Heart left ventricle (tissue), 13 donors: Measurements from ENCODE around the gene LCLAT1.

Source experiments
- POLR2A ChIP-seq, 2 donors: fragments of 450-650 bp; IDR thresholded peaks; one replicate each; pipeline ENCODE4 v1.6.1; 2017; ENCODE audit warnings: antibody characterized with exemption in 2 of 2, mild to moderate bottlenecking in 2 of 2, moderate library complexity in 2 of 2
- TF ChIP-seq, protein P1 (sequence below), 12 donors: fragments of 200-600 bp; sonication (generic) in 4 of 12; IDR thresholded peaks; one replicate each; pipeline versions ENCODE4 v1.5.0 to v1.8.0; 2018 to 2022; ENCODE audit warnings: antibody characterized with exemption in 12 of 12, mild to moderate bottlenecking in 5 of 12
- donor health status: ischemic (EF 13 %, LVEDD 7.1; RV severe dilation, severe dysfunction).
- donor health status: DM: no; HTN: yes; CAD: no.
- donor health status: DM: no; HTN: no; CAD: no.
- donor health status: ischemic (EF 25% LVEDD 6.9; RV normal size, moderate dysfunction).
- donor health status: ischemic (EF 25% LVEDD 5.7; RV mildly dilated, moderate dysfunction).
- donor health status: ischemic (EF 35%, LVEDD 5.7; RV mildly dilated, moderate dysfunction).
- donor health status: nonischemic (EF 11% LVEDD 7.7; RV severe dilation, severe dysfunction).
- donor health status: DM: yes; HTN: yes; CAD: no.
- donor health status: PGD.
- donor health status: ischemic (EF 29% LVEDD 5.4; RV normal size, mild dysfunction).
- donor health status: nonischemic (EF 23%, LVEDD 6.1; RV moderate dilation, normal function).

DNA sequence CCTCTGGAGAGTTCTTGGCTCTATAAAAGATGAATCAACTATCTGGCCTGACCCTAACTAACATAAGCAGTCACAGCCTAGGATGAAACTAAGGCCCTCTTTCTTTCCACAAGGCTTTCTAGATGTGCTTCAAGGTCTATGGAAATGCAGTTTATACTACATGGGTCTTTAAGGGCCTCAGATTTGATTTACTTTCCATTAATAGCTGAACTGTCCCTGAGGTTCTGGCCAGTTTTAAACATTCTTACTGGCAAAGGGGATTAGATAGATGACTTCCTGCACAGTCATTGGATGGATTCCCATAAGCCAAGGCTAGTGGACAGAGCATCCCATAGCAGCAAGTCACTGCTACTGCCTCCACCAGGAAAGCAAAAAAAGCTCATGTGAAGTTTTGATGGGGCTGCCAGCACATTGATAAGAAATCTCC lies 38.1 kb upstream of the LCLAT1 start:
- no peak for TF ChIP-seq POLR2A (IDR thresholded peaks at IDR 0.05)
- TF ChIP-seq, protein P1, sequence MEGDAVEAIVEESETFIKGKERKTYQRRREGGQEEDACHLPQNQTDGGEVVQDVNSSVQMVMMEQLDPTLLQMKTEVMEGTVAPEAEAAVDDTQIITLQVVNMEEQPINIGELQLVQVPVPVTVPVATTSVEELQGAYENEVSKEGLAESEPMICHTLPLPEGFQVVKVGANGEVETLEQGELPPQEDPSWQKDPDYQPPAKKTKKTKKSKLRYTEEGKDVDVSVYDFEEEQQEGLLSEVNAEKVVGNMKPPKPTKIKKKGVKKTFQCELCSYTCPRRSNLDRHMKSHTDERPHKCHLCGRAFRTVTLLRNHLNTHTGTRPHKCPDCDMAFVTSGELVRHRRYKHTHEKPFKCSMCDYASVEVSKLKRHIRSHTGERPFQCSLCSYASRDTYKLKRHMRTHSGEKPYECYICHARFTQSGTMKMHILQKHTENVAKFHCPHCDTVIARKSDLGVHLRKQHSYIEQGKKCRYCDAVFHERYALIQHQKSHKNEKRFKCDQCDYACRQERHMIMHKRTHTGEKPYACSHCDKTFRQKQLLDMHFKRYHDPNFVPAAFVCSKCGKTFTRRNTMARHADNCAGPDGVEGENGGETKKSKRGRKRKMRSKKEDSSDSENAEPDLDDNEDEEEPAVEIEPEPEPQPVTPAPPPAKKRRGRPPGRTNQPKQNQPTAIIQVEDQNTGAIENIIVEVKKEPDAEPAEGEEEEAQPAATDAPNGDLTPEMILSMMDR (IDR thresholded peaks at IDR 0.05), result peak in 4 of 12 donors; percentile 10 to 37 (median 28)
